Measurements from ENCODE around the gene PUM1. TPM values are rescaled to one million over a fixed set of nuclear protein-coding genes. Genes with fewer than 3 reads are reported as not detected.

The PUM1 gene
- total and polyA plus RNA-seq, 7 experiments from 2014 or later, result 114 to 226 (median 154) TPM

- H3K4me1 Mint-ChIP-seq, result peaks cover 0 to 6% (median 0%) of the 10 kb centered on the region in 7 donors
- H3K4me3 ChIP-seq (ENCODE audit: low read length), result no peak overlapping the region
- ChIA-PET CTCF (interaction anchor here (0.7 kb wide), 1 partner anchor 19 kb away, joined by 3 read pairs; no protein-coding TSS in a partner anchor), POLR2A (interaction anchor here (0.6 kb wide), 1 partner anchor 14 kb away, joined by 3 read pairs; no protein-coding TSS in a partner anchor)
- no peak overlapping the region for H3K4me3 Mint-ChIP-seq
- peaks cover 0 to 2% of the 10 kb centered on the region in 2 donors for H3K4me1 ChIP-seq (ENCODE audit: control insufficient read depth in 2 of 2, insufficient read depth in 2 of 2, low read length in 2 of 2)
- intact Hi-C loops (cut with micrococcal nuclease), result no loop called here
- H3K27me3 ChIP-seq (ENCODE audit: control insufficient read depth in 2 of 2, insufficient read depth in 2 of 2, low read length in 2 of 2), result peaks cover 0 to 3% of the 10 kb centered on the region in 2 donors
- no peaks in the 10 kb centered on the region for H3K9me3 Mint-ChIP-seq
- DNase-seq (no peak), ATAC-seq (no peak)
- H3K36me3 ChIP-seq (ENCODE audit: control insufficient read depth in 2 of 3, insufficient read depth in 3 of 3, low read length in 3 of 3), result no peaks in the 10 kb centered on the region
- no peaks in the 10 kb centered on the region for H3K36me3 Mint-ChIP-seq
- no peak overlapping the region for H3K27ac Mint-ChIP-seq
- peaks cover 0 to 20% (median 0%) of the 10 kb centered on the region in 5 donors for H3K27me3 Mint-ChIP-seq
- no peak overlapping the region for H3K27ac ChIP-seq (ENCODE audit: low read depth, low read length)
- H3K9me3 ChIP-seq (ENCODE audit: control insufficient read depth in 2 of 3, low read length in 3 of 3), result no peaks in the 10 kb centered on the region
Observed at GRCh38 chr1:30923597-30923996, 141.9 kb downstream of the PUM1 start.

- Mint-ChIP-seq H3K36me3 (no peaks in the 10 kb centered on the region), H3K4me3 (no peak overlapping the region), H3K4me1 (peaks cover 0 to 6% (median 0%) of the 10 kb centered on the region in 7 donors), H3K27me3 (peaks cover 0 to 20% (median 0%) of the 10 kb centered on the region in 5 donors), H3K9me3 (no peaks in the 10 kb centered on the region), H3K27ac (no peak overlapping the region)
- Histone ChIP-seq H3K27ac (ENCODE audit: low read depth, low read length) (no peak overlapping the region), H3K36me3 (ENCODE audit: control insufficient read depth in 2 of 3, insufficient read depth in 3 of 3, low read length in 3 of 3) (no peaks in the 10 kb centered on the region), H3K9me3 (ENCODE audit: control insufficient read depth in 2 of 3, low read length in 3 of 3) (no peaks in the 10 kb centered on the region), H3K4me3 (ENCODE audit: low read length) (no peak overlapping the region), H3K27me3 (ENCODE audit: control insufficient read depth in 2 of 2, insufficient read depth in 2 of 2, low read length in 2 of 2) (peaks cover 0 to 3% of the 10 kb centered on the region in 2 donors), H3K4me1 (ENCODE audit: control insufficient read depth in 2 of 2, insufficient read depth in 2 of 2, low read length in 2 of 2) (no peaks in the 10 kb centered on the region)
- no peak for DNase-seq
- intact Hi-C loops (cut with micrococcal nuclease), result no loop called here
- ChIA-PET CTCF (no interaction called here), POLR2A (interaction anchor here (1.6 kb wide), 1 partner anchor 119 kb away, joined by 9 read pairs; no protein-coding TSS in a partner anchor)
- no peak for ATAC-seq
Observed at GRCh38 chr1:30920827-30921226, 144.7 kb downstream of the PUM1 start.

- Histone ChIP-seq H3K27ac (ENCODE audit: low read depth, low read length) (no peak overlapping the region), H3K9me3 (ENCODE audit: control insufficient read depth in 2 of 3, low read length in 3 of 3) (no peaks in the 10 kb centered on the region), H3K36me3 (ENCODE audit: control insufficient read depth in 2 of 3, insufficient read depth in 3 of 3, low read length in 3 of 3) (no peaks in the 10 kb centered on the region), H3K4me3 (ENCODE audit: low read length) (no peak overlapping the region), H3K4me1 (ENCODE audit: control insufficient read depth in 2 of 2, insufficient read depth in 2 of 2, low read length in 2 of 2) (no peaks in the 10 kb centered on the region), H3K27me3 (ENCODE audit: control insufficient read depth in 2 of 2, insufficient read depth in 2 of 2, low read length in 2 of 2) (peaks cover 0 to 3% of the 10 kb centered on the region in 2 donors)
- ChIA-PET CTCF (interaction anchor here (0.6 to 1.4 kb wide), 2 partner anchors 9 to 14 kb away, joined by 3 read pairs; no protein-coding TSS in a partner anchor), POLR2A (no interaction called here)
- Mint-ChIP-seq H3K4me3 (no peak overlapping the region), H3K9me3 (no peaks in the 10 kb centered on the region), H3K36me3 (no peaks in the 10 kb centered on the region), H3K27me3 (peaks cover 0 to 20% (median 0%) of the 10 kb centered on the region in 5 donors), H3K4me1 (peaks cover 0 to 6% (median 0%) of the 10 kb centered on the region in 7 donors), H3K27ac (no peak overlapping the region)
- DNase-seq, result no peak
- intact Hi-C loops (cut with micrococcal nuclease), result no loop called here
- peak; percentile 54 for ATAC-seq
Observed at GRCh38 chr1:30919025-30919881, 146.3 kb downstream of the PUM1 start.

GRCh38 chr1:30916296-30916695, 149.2 kb downstream of the PUM1 start:
- Mint-ChIP-seq H3K27me3 (peaks cover 0 to 12% (median 0%) of the 10 kb centered on the region in 5 donors), H3K36me3 (no peaks in the 10 kb centered on the region), H3K4me1 (peaks cover 0 to 11% (median 0%) of the 10 kb centered on the region in 7 donors), H3K27ac (no peak overlapping the region), H3K9me3 (no peaks in the 10 kb centered on the region), H3K4me3 (no peak overlapping the region)
- ATAC-seq (no peak), DNase-seq (no peak)
- no peaks in the 10 kb centered on the region for H3K27me3 ChIP-seq (ENCODE audit: control insufficient read depth in 2 of 2, insufficient read depth in 2 of 2, low read length in 2 of 2)
- CTCF ChIA-PET, result no interaction called here
- H3K4me3 ChIP-seq (ENCODE audit: low read length), result no peak overlapping the region
- H3K9me3 ChIP-seq (ENCODE audit: control insufficient read depth in 2 of 3, low read length in 3 of 3), result no peaks in the 10 kb centered on the region
- intact Hi-C loops (cut with micrococcal nuclease), result no loop called here
- no peaks in the 10 kb centered on the region for H3K4me1 ChIP-seq (ENCODE audit: control insufficient read depth in 2 of 2, insufficient read depth in 2 of 2, low read length in 2 of 2)
- no peak overlapping the region for H3K27ac ChIP-seq (ENCODE audit: low read depth, low read length)
- POLR2A ChIA-PET, result no interaction called here
- no peaks in the 10 kb centered on the region for H3K36me3 ChIP-seq (ENCODE audit: control insufficient read depth in 2 of 3, insufficient read depth in 3 of 3, low read length in 3 of 3)

- CTCF ChIA-PET, result interaction anchor here (0.6 to 0.7 kb wide), 2 partner anchors 14 to 17 kb away, joined by 3 read pairs; no protein-coding TSS in a partner anchor
- H3K4me1 ChIP-seq (ENCODE audit: control insufficient read depth in 2 of 2, insufficient read depth in 2 of 2, low read length in 2 of 2), result no peaks in the 10 kb centered on the region
- no peak overlapping the region for H3K27ac ChIP-seq (ENCODE audit: low read depth, low read length)
- no peak overlapping the region for H3K4me3 ChIP-seq (ENCODE audit: low read length)
- POLR2A ChIA-PET, result interaction anchor here (0.6 kb wide), 1 partner anchor 115 kb away, joined by 4 read pairs; no protein-coding TSS in a partner anchor
- DNase-seq (no peak), ATAC-seq (no peak)
- H3K9me3 ChIP-seq (ENCODE audit: control insufficient read depth in 2 of 3, low read length in 3 of 3), result no peaks in the 10 kb centered on the region
- no peaks in the 10 kb centered on the region for H3K36me3 Mint-ChIP-seq
- H3K4me1 Mint-ChIP-seq, result peaks cover 0 to 11% (median 0%) of the 10 kb centered on the region in 7 donors
- H3K9me3 Mint-ChIP-seq, result no peaks in the 10 kb centered on the region
- no peak overlapping the region for H3K4me3 Mint-ChIP-seq
- no peaks in the 10 kb centered on the region for H3K36me3 ChIP-seq (ENCODE audit: control insufficient read depth in 2 of 3, insufficient read depth in 3 of 3, low read length in 3 of 3)
- H3K27me3 ChIP-seq (ENCODE audit: control insufficient read depth in 2 of 2, insufficient read depth in 2 of 2, low read length in 2 of 2), result no peaks in the 10 kb centered on the region
- H3K27ac Mint-ChIP-seq, result no peak overlapping the region
- peaks cover 0 to 12% (median 0%) of the 10 kb centered on the region in 5 donors for H3K27me3 Mint-ChIP-seq
- intact Hi-C loops (cut with micrococcal nuclease), result no loop called here
Observed at GRCh38 chr1:30915491-30916230, 149.9 kb downstream of the PUM1 start.

DNA sequence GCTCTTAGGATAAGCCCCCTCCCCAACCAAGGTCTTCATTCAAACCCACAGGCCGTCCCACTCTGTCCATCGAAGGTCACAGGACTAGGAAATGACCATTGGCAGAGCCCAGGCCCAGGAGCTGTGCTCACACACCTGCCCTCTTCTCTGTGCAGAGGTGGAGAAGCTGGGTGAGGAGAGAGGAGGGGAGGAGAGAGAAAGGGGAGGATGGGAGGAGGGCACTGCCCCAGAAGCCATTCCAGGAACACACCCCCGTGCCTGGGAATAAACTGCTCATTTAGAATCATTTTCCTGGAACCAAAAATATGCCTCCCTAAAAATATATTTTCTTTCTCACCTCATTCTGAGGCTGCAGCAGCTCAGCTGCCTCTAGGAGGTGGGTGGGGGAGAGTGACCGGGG, 150.6 kb downstream of the PUM1 start:
- Mint-ChIP-seq H3K36me3 (no peaks in the 10 kb centered on the region), H3K4me3 (no peak overlapping the region), H3K9me3 (no peaks in the 10 kb centered on the region), H3K27me3 (peaks cover 0 to 17% (median 0%) of the 10 kb centered on the region in 5 donors), H3K27ac (no peak overlapping the region), H3K4me1 (peaks cover 0 to 11% (median 0%) of the 10 kb centered on the region in 7 donors)
- no peak overlapping the region for H3K4me3 ChIP-seq (ENCODE audit: low read length)
- DNase-seq (no peak), ATAC-seq (no peak)
- H3K27ac ChIP-seq (ENCODE audit: low read depth, low read length), result no peak overlapping the region
- no peaks in the 10 kb centered on the region for H3K4me1 ChIP-seq (ENCODE audit: control insufficient read depth in 2 of 2, insufficient read depth in 2 of 2, low read length in 2 of 2)
- ChIA-PET CTCF (interaction anchor here (0.6 to 1.5 kb wide), 3 partner anchors 17 to 135 kb away, joined by 3 to 6 read pairs (median 3); no protein-coding TSS in a partner anchor), POLR2A (interaction anchor here (0.6 kb wide), 1 partner anchor 114 kb away, joined by 4 read pairs; no protein-coding TSS in a partner anchor)
- no peaks in the 10 kb centered on the region for H3K9me3 ChIP-seq (ENCODE audit: control insufficient read depth in 2 of 3, low read length in 3 of 3)
- H3K36me3 ChIP-seq (ENCODE audit: control insufficient read depth in 2 of 3, insufficient read depth in 3 of 3, low read length in 3 of 3), result no peaks in the 10 kb centered on the region
- no peaks in the 10 kb centered on the region for H3K27me3 ChIP-seq (ENCODE audit: control insufficient read depth in 2 of 2, insufficient read depth in 2 of 2, low read length in 2 of 2)
- intact Hi-C loops (cut with micrococcal nuclease), result loop anchor here in 1 of 2 donors (5.0 kb wide), 1 partner anchor 1678 kb away; the partner anchor contains the start of gene PTPRU

Measured in naive thymus-derived CD4-positive, alpha-beta T cell (primary cell).